ENCODE measurements around the gene NEURL3. TPM values are rescaled to one million over a fixed set of nuclear protein-coding genes. Genes with fewer than 3 reads are reported as not detected.

The NEURL3 gene
- total and polyA plus RNA-seq, 9 of the 15 experiments (the other 6 are each of a cell fraction or from before 2014, with no cell fraction given), result not detected

GRCh38 chr2:96484091-96484490 lies 21.1 kb downstream of the NEURL3 start:
- H3K4me2 ChIP-seq (ENCODE audit: insufficient read depth, low read length), result no peak overlapping the region
- POLR2A ChIA-PET, result interaction anchor here (0.5 kb wide), 1 partner anchor 229 kb away, joined by 3 read pairs; no protein-coding TSS in a partner anchor
- intact Hi-C loops (cut with micrococcal nuclease), result no loop called here
- no peaks in the 10 kb centered on the region for H3K79me2 ChIP-seq (ENCODE audit: control insufficient read depth, insufficient read depth, low read length)
- DNase-seq (ENCODE audit: extremely low read depth in 1 of 4, low spot score in 3 of 4) (no peak), FAIRE-seq (no peak), ATAC-seq (no peak; the same call in 2 of the 3 replicates)
- H3K9ac ChIP-seq (ENCODE audit: insufficient read depth in 1 of 2, low read depth in 2 of 2, low read length in 2 of 2), result no peak overlapping the region
- H3K4me1 ChIP-seq (replicated peaks in 1 of 2; ENCODE audit: control insufficient read depth in 2 of 2, insufficient read depth in 2 of 2, low read length in 2 of 2), result peaks cover 0 to 9% of the 10 kb centered on the region in 2 experiments; a peak in 4 of 5 replicates
- CTCF ChIA-PET (ENCODE audit: low intra/inter-chr PET ratio), result no interaction called here
- BruUV-seq (replicated peaks), result no TSS peak
- H3K9me3 ChIP-seq (replicated peaks; ENCODE audit: control insufficient read depth, insufficient read depth, low read depth, low read length), result no peaks in the 10 kb centered on the region
- H3K27ac ChIP-seq (ENCODE audit: extremely low read depth, low read depth, low read length), result no peak overlapping the region
- TF ChIP-seq ZNF584 (CRISPR knock-in tag; IDR thresholded peaks at IDR 0.05; ENCODE audit: low read depth) (no peak), NCOA4 (IDR thresholded peaks at IDR 0.05; ENCODE audit: partially characterized antibody) (no peak), CREB1 (IDR thresholded peaks at IDR 0.05) (no peak), CREB1 (CRISPR knock-in tag; IDR thresholded peaks at IDR 0.05) (no peak), HINFP (tag; conservative IDR thresholded peaks at IDR 0.05; ENCODE audit: low read depth) (no peak), NR0B1 (IDR thresholded peaks at IDR 0.05; ENCODE audit: partially characterized antibody) (no peak)
- H3K4me3 ChIP-seq, result no peak overlapping the region
- H4K20me1 ChIP-seq (replicated peaks; ENCODE audit: control insufficient read depth, insufficient read depth, low read length), result no peaks in the 10 kb centered on the region
- no peaks in the 10 kb centered on the region for H3K36me3 ChIP-seq (ENCODE audit: control insufficient read depth, insufficient read depth, low read length)
- no peak overlapping the region for H2AFZ ChIP-seq (ENCODE audit: low read depth, low read length)
- WGBS (ENCODE audit: insufficient coverage, low coverage, missing lambda C conversion rate), result 1% methylated on average over 7 of the region's 7 CpGs
- H3K27me3 ChIP-seq (ENCODE audit: control insufficient read depth in 2 of 2, insufficient read depth in 2 of 2, low read length in 2 of 2), result peaks cover 14 to 30% of the 10 kb centered on the region in 2 experiments; a peak in 4 of 5 replicates
- H3K9me1 ChIP-seq (ENCODE audit: control insufficient read depth, insufficient read depth, low read length), result no peaks in the 10 kb centered on the region
- in situ Hi-C loops (cut with MboI), result no loop called here

Data from K562 (cell line).